ENCODE data around the gene CCDC63. TPM values are rescaled to one million over a fixed set of nuclear protein-coding genes. Genes with fewer than 3 reads are reported as not detected.

The CCDC63 gene
- total and polyA plus RNA-seq, 2 donors (not counting 3 experiments of a cell fraction or from before 2014, with no cell fraction given) = not detected

DNA sequence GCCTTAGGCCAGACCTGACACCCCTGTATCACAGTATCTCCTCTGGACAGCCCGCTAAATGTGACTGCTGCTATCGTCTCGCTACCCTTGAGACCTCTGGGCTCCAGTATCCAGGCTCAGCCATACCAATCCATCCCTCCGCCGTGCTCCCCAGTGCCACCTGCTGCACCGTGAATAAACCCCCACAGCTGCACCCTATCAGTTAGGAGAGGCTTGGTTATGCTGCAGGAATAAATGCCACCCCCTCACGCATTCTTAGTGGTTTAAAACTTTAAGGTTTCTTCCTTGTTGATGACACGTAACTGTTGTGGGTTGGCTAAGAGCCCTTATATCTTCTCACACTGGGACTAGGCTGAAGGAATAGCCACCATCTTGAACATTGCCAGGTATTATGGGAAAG lies 12.1 kb downstream of the CCDC63 start:
- Histone ChIP-seq H3K4me3 (replicated peaks in 1 of 3; ENCODE audit: insufficient read depth in 1 of 3, low read depth in 1 of 3, low read length in 3 of 3) (no peak overlapping the region), H3K9me3 (replicated peaks; ENCODE audit: control insufficient read depth, insufficient read depth, low read length) (no peaks in the 10 kb centered on the region), H3K4me2 (ENCODE audit: insufficient read depth, low read length) (no peak overlapping the region), H3K27ac (ENCODE audit: insufficient read depth, low read depth, low read length) (no peak overlapping the region), H3K9ac (replicated peaks; ENCODE audit: extremely low read depth, insufficient read depth, low read length) (no peak overlapping the region), H3K27me3 (ENCODE audit: control insufficient read depth in 2 of 2, insufficient read depth in 2 of 2, low read length in 2 of 2) (peaks cover 0 to 4% of the 10 kb centered on the region in 2 experiments), H3K79me2 (ENCODE audit: control insufficient read depth, insufficient read depth, low read length) (no peaks in the 10 kb centered on the region), H3K4me1 (ENCODE audit: control insufficient read depth, extremely low read depth, insufficient read depth, low read length) (no peaks in the 10 kb centered on the region), H4K20me1 (replicated peaks; ENCODE audit: control insufficient read depth, extremely low read depth, insufficient read depth, low read length) (no peaks in the 10 kb centered on the region), H2AFZ (ENCODE audit: low read depth, low read length) (no peak overlapping the region), H3K36me3 (ENCODE audit: control insufficient read depth in 2 of 2, extremely low read depth in 1 of 2, insufficient read depth in 2 of 2, low read length in 2 of 2) (no peaks in the 10 kb centered on the region), H3K9me1 (replicated peaks; ENCODE audit: control insufficient read depth, extremely low read depth, insufficient read depth, low read length) (no peaks in the 10 kb centered on the region)
- dilution Hi-C loops (cut with MboI; ENCODE audit: extremely low pct_ligation_motif_present, low sequenced_read_pairs) (no loop called here), intact Hi-C loops (cut with micrococcal nuclease) (no loop called here)
- BruUV-seq (replicated peaks) = no TSS peak
- FAIRE-seq = no peak
- TF ChIP-seq, protein P1, sequence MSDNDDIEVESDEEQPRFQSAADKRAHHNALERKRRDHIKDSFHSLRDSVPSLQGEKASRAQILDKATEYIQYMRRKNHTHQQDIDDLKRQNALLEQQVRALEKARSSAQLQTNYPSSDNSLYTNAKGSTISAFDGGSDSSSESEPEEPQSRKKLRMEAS (IDR thresholded peaks at IDR 0.05; ENCODE audit: insufficient read depth, insufficient read length) = no peak
- TF ChIP-seq FOS (IDR thresholded peaks at IDR 0.05; ENCODE audit: borderline replicate concordance, insufficient read depth, low read length) (no peak), POLR2A (IDR thresholded peaks at IDR 0.05; ENCODE audit: low read depth, low read length) (no peak), EZH2 (IDR thresholded peaks at IDR 0.05; ENCODE audit: borderline replicate concordance, low read depth, low read length, severe bottlenecking) (no peak), MYC (IDR thresholded peaks at IDR 0.05; ENCODE audit: low read depth, low read length) (no peak), JUN (IDR thresholded peaks at IDR 0.05; ENCODE audit: borderline replicate concordance, insufficient read depth, insufficient read length, low read depth) (no peak), GATA2 (IDR thresholded peaks at IDR 0.05; ENCODE audit: insufficient read depth, insufficient read length, low read depth, low read length) (no peak), POLR2AphosphoS5 (IDR thresholded peaks at IDR 0.05; ENCODE audit: insufficient read depth, low read depth, low read length) (no peak)
- TF ChIP-seq, protein P2, sequence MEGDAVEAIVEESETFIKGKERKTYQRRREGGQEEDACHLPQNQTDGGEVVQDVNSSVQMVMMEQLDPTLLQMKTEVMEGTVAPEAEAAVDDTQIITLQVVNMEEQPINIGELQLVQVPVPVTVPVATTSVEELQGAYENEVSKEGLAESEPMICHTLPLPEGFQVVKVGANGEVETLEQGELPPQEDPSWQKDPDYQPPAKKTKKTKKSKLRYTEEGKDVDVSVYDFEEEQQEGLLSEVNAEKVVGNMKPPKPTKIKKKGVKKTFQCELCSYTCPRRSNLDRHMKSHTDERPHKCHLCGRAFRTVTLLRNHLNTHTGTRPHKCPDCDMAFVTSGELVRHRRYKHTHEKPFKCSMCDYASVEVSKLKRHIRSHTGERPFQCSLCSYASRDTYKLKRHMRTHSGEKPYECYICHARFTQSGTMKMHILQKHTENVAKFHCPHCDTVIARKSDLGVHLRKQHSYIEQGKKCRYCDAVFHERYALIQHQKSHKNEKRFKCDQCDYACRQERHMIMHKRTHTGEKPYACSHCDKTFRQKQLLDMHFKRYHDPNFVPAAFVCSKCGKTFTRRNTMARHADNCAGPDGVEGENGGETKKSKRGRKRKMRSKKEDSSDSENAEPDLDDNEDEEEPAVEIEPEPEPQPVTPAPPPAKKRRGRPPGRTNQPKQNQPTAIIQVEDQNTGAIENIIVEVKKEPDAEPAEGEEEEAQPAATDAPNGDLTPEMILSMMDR (IDR thresholded peaks at IDR 0.05; ENCODE audit: extremely low read depth in 1 of 2, insufficient read depth in 1 of 2, low read depth in 1 of 2, low read length in 2 of 2) = no peak
- ChIA-PET CTCF (no interaction called here), POLR2A (no interaction called here)
- no peak for DNase-seq (ENCODE audit: low read depth, low spot score)

Data from endothelial cell of umbilical vein (primary cell).